NCI-H187 treated with DMSO at 0.1 percent for 48 hours (cell line): ENCODE data around the gene MMP15.
"Not testable (repeated sequence)": the region's sequence is repeated elsewhere in the genome, so short reads cannot be mapped to it uniquely, and the experiment has no call there.

Experiments used
- DNase-seq: peaks from one replicate; lab custom pipeline; 2025; lab: John Stamatoyannopoulos, UW

MMP15 gene

DNA sequence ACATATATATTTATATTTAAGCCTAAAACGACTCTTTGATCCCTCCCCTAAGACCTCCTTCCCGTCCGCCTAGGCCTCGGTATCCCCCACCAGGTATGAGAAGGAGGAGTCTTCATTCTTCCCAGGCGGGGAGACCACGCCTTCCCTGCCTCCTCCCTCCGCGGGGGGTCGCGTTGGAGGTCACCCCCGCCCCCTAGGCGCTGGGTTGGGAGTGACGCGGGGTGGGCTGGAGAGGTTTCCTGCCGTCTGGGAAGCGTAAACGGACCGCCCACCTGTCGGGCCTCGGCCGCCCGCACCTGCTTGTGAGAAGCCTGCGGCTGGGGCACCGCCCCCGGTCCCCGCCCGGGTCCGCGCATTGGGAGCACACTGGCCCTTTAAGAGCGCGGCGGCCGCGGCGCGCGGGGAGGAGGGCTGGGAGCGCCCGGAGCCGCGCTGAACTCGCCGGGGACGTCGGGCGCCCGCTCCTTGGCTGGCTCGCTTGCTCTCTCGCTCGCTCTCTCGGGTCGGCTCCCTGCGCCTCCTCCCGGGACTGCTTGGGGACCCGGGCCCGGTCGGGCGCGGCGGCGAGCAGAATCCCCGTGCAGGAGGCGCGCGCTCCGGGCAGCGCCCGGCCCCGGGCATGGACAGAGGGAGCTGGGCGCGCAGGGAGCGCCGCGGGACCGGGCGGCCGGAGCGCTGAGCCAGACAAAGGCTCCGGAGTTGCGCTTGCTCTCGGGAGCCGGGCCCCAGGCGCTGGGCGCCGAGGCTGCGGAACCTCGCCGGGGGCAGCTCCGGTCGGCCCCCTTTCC is at the start of gene MMP15:
MMP15 (plus strand) TSS at position 404 of the 788 bp plus-strand sequence. CDS start 597 bp downstream, outside the sequence.
- DNase-seq, result peak; percentile 16

- DNase-seq, result no peak
Observed at GRCh38 chr16:57976331-57976796, 49.2 kb upstream of the MMP15 start.

DNA sequence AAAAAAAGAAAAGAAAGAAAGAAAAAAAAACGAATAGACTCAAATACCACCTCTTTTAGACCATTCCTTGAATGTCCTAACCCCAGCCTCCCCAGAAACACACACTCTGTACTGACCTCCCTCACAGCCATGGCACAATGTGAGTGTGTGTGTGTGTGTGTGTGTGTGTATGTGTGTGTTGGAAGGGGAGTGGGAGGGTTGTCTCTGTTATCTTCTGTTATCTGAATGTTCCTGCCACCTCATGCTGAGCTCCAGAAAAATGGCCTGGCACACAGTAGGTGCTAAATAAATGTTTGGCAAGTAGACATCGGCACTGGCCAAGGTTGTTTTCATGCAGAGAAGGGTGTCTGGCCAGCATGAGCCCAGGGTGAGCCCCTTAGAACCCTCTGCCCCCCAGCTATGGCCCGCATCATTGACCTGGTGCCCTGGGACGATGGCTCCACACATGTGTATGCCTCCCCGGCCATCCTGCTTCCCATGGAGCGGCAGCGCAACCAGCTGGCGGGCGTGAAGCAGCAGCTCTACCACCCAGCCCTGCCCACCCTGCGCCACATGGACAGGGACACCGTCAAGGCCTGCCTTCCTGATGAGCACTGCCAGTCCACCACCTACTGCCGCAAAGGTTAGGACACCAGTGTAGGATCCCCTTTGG is 48.0 kb upstream of the MMP15 start:
- no peak for DNase-seq

DNA sequence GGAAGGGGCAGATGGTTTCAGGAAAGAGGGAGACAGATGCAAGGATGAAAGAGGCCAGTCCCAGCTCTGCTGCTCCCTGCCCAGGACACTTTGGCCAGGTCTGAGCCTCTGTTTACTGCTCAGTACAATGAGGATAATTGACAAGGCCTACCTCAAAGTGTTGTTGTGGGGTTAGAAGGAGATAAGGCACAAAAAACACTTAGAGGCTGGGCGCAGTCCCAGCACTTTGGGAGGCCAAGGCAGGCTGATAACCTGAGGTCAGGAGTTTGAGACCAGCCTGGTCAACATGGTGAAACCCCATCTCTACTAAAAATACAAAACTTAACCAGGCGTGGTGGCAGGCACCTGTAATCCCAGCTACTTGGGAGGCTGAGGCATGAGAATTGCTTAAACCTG is 47.5 kb upstream of the MMP15 start:
- not testable (repeated sequence) for DNase-seq

- no peak for DNase-seq
Observed at GRCh38 chr16:57979006-57979585, 46.5 kb upstream of the MMP15 start.

- no peak for DNase-seq
Observed at GRCh38 chr16:57981636-57982035, 43.9 kb upstream of the MMP15 start.

DNA sequence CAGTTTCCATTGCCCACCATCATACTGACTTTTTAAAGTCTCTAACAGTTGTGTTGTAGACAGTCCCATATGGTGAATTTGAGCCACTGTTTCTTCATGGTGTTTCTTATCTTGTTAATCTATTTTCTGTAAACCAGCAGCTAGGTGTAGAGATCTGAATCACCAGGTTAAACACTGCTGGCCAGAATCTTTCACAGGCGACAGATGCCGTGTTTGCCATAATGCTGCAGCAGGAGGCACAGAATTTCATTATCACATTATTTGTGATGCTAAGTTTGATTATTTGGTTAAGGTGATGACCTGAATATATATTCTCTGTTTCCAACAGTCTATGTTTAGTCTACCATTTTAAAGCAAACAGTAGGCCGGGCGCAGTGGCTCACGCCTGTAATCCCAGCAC is 43.2 kb upstream of the MMP15 start:
- DNase-seq, result no peak

DNA sequence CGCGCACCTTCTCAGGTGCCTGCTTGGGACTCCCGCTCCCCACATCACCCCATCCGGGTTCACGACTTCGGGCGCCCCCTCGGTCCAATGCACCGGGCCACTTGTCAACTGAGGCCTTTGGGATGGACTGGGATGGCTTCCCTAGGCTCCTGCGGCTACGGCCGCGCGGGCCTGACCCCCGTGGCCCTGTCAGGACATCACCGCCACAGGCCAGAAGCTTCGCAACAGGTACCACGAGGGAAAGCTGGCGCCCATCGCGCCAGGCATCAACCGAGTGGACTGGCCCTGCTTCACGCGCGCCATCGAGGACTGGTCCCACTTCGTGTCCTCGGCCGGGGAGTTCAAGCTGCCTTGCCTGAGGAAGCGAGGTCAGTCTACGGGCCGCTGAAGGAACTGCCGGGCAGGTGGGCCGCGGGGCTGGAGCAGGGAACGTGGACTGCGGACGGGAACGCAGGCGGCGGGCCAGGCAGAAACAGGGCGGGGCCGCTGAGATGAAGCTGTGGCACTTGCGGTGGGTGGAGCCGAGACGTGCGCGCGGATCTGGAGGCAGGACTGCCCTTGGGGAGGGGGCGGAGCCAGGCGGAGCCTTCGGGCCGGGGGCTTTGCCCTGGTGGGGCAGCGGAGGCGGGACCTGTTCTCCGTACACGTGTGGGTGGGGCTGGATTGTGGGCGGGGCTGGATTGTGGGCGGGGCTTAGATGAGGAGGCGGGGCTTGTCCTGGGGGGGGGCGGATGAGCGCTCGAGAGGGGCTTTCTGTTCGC is 40.9 kb upstream of the MMP15 start:
- DNase-seq, result no peak

- no peak for DNase-seq
Observed at GRCh38 chr16:57985204-57986181, 40.1 kb upstream of the MMP15 start.

- DNase-seq, result no peak
Observed at GRCh38 chr16:57986196-57986595, 39.4 kb upstream of the MMP15 start.

DNA sequence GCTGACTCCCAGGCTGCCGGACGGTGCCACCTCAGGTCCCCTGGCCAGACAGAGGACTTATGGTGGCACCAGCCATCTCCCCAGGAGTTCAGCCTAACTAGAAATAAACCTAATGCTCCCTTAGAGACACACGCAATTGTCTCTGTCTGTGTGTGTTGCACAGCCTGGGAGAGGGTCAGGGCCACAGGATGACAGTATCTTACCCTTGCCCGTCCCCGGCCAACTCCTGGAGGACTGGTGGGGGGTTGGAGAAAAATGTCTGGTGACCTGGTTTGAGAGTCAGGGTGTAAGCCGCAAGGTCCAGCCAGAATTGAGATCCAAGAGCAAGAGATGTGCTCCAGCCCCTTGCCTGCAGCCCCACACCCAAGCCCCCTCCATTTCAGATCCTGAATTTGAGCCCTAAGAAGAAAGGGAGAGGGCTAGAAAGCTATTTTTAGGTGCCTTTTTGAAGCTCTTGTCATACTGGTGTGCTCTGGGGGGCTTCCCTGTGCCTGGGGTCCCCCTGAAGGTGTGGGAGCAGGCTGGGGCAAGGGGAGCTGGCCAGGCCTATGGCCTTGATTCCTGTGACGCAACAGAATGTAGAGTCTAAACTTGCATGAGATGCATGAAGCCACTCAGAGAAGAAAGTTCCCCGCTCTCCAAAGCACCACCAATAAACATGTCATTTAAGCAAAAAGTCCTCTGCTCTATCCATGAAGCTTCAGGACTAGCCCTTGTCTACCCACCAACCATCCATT is 37.9 kb upstream of the MMP15 start:
- DNase-seq, result no peak

- no peak for DNase-seq
Observed at GRCh38 chr16:57988929-57989328, 36.6 kb upstream of the MMP15 start.

GRCh38 chr16:57991551-57992059 is 33.9 kb upstream of the MMP15 start:
- DNase-seq, result no peak

GRCh38 chr16:57992084-57992483 is 33.5 kb upstream of the MMP15 start:
- no peak for DNase-seq

DNA sequence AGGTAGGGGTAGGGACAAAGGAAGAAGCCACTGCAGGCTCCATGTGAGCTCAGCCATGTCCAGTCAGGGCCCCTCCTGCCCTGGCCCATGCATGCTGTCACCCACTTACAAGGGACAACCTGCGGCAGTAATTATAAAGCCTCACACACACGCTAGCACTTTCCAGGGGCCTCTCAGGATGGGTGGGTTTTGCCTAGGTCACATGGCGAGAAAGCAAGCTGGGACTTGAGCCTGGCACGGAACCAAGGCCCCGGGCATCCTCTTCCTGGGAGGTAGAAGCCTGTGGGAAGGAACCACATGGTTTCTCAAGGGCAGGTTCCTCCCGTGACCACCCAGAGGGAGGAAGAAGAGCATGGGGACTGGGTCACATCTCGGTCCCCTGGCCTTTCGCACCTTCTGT is 32.1 kb upstream of the MMP15 start:
- no peak for DNase-seq

DNA sequence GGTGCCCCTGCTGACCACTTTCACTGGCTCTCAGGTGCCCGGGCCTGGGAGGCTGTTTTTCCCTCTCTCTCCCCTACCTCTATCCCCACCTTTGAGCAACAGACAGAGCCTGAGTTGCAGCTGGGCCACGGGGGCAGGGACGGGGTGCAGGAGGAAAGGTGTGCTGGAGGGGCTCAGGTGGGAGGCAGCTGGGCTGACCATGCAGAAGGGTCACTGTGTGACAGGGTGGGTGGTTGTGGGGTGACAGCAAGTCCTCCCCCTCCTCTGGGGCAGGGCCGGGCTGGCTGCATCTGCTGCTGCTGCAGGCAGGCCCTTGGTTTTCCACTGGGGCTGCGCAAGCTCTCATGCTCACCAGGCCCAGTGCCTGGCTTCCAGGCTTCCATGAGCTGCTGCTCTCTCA is 31.7 kb upstream of the MMP15 start:
- DNase-seq, result no peak

- DNase-seq, result no peak
Observed at GRCh38 chr16:57994361-57994760, 31.2 kb upstream of the MMP15 start.

DNA sequence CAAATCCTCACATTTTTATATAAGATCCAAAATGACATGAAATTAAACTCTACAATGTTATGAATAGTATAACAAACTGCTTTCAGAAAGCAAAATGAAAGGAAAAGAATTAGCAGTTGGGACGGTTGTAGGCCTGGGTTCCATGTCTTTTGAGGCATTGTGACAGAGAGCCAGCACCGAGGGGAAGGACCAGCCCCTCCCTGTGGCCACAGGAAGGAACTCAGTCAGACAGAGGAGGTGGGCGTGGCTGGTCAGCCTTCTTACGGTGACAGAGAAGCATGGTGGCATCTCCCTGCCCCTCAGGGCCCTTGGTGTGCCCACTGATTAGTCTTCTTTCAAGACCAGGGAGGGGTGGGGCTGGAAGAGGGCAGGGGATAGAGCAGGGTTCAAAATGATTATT is 30.8 kb upstream of the MMP15 start:
- DNase-seq, result no peak

- DNase-seq, result no peak
Observed at GRCh38 chr16:57995721-57996405, 29.7 kb upstream of the MMP15 start.
